GM18867 (cell line): ENCODE measurements around the gene SMARCD2.
"Not testable (repeated sequence)": the region's sequence is repeated elsewhere in the genome, so short reads cannot be mapped to it uniquely, and the experiment has no call there.

Source experiments
- ATAC-seq: cut with Tn5 transposase; IDR thresholded peaks from one replicate; pipeline ENCODE4 v1.9.1; 2021; ENCODE audit warnings: mild to moderate bottlenecking, moderate library complexity; ENCODE audit not compliant: unreplicated experiment

SMARCD2 gene

GRCh38 chr17:63842540-63843386, at the start of gene SMARCD2:
Gene SMARCD2 (minus strand): TSS chr17:63842685. CDS start chr17:63842674, 11 bp downstream.
- peak; percentile 80 for ATAC-seq

DNA sequence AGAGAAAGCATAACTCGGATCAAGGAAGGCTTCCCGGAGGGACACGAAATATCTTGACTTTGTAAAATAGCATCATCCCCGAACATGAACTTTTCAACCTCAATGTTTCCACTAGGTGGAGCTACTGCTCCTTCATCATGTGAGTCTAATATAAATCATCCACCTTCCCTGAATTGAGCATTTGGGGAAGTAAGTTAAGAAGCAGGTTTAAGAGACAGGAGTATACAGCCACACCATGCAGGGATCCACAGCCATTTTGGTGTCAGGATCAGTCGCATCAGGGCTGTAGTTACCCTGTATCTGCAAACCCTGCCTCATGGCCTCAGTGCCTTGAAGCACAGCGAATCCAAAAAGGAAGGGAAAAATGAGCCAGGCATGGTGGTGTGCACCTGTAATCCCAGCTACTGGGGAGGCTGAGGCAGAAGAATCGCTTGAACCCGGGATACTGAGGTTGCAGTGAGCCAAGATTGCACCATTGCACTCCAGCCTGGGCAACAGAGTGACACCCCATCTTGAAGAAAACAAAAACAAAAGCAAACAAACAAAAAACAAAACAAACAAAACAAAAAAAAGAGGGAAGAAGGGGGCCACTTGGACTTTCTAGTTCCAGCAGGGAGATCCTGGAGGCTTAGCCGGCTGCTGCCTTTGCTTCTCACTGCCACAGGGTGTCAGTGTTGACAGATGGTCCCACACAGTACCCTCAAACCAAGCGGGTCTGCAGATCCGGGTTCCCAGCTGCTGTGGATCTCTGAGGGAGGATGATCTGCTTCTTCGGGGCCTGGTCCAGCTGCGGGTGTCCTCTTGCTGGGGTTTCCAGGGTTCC, 46.8 kb upstream of the SMARCD2 start:
- not testable (repeated sequence) for ATAC-seq

GRCh38 chr17:63885119-63885518, 42.6 kb upstream of the SMARCD2 start:
- not testable (repeated sequence) for ATAC-seq

GRCh38 chr17:63882626-63883126, 40.2 kb upstream of the SMARCD2 start:
- not testable (repeated sequence) for ATAC-seq

GRCh38 chr17:63881935-63882601, 39.6 kb upstream of the SMARCD2 start, which contains the start of gene GH2:
Gene GH2 (minus strand): TSS chr17:63881944. CDS start chr17:63881801, 143 bp downstream.
- no peak for ATAC-seq

DNA sequence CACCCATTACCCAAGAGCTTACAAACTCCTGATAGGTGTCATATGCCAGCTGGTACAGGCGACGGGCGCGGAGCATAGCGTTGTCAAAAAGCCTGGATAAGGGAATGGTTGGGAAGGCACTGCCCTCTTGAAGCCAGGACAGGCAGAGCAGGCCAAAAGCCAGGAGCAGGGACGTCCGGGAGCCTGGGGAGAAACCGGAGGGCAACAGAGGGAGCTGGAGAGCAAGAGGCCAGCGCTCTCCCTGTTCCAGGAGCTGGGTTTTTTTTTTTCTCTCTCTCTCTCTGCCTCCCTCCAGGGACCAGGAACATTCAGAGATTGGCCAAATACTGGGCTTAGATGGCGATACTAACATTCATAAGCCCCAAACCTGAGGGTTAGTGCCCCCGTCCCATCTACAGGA, 38.9 kb upstream of the SMARCD2 start:
- ATAC-seq = not testable (repeated sequence)

GRCh38 chr17:63880706-63881105, 38.2 kb upstream of the SMARCD2 start:
- ATAC-seq = no peak

GRCh38 chr17:63878413-63878812, 35.9 kb upstream of the SMARCD2 start:
- not testable (repeated sequence) for ATAC-seq

DNA sequence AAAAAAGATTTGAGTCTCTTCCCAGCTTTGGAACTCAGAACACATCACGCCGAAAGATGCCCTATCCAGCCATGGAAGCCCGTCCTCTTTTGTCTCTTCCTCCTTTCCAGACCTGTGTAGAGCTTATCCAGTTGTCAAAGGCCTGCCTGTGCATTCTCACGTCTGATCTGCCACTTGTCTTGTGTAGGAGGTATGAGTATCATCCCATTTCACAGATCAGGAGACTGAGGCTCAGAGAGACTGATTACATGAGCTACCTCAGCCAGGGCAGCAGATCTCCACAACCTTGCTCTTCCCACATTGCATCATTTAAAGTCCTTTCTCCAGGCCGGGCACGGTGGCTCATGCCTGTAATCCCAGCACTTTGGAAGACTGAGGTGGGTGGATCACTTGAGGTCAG, 32.2 kb upstream of the SMARCD2 start:
- not testable (repeated sequence) for ATAC-seq

- not testable (repeated sequence) for ATAC-seq
Observed at GRCh38 chr17:63874061-63874626, 31.7 kb upstream of the SMARCD2 start.

DNA sequence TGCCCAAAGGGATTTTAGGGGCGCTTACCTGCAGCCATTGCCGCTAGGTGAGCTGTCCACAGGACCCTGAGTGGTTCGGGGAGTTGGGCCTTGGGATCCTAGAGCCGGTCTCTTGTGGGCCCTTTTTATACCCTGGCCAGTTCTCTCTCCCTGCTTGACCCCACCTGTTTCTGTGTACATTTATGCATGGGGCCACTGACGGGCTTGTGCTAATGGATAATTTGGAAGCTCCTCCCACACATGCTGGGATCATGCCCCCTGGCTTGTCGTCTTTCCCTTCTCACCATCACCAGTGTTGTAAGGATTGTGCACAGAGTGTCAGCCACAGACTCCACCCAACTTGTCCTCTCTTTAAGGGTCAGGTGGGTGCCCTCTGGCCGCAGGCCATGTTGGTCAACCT, 31.1 kb upstream of the SMARCD2 start, which contains the start of gene CSH2:
CSH2 (minus strand) TSS at position 101 of the 400 bp plus-strand sequence; CDS start at position 38, 63 bp downstream.
- not testable (repeated sequence) for ATAC-seq

- not testable (repeated sequence) for ATAC-seq
Observed at GRCh38 chr17:63871646-63872365, 29.3 kb upstream of the SMARCD2 start.

DNA sequence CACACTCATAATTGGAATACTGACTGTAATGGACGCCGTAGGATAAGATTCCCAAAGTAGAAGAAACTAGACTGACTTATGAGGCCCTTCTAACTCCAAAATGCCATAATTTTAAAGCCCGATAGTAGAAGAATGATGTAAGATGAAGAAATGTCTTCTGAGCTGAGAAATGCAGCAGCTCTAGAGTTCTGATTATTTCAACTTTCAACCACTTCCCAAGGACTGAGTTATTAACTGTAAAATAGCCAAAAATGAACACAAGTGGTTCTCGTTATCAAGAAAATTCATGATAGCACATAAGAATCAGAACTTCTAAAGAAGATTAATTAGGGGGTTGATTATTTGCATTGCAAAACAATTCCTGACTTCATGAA, 27.8 kb upstream of the SMARCD2 start:
- not testable (repeated sequence) for ATAC-seq

DNA sequence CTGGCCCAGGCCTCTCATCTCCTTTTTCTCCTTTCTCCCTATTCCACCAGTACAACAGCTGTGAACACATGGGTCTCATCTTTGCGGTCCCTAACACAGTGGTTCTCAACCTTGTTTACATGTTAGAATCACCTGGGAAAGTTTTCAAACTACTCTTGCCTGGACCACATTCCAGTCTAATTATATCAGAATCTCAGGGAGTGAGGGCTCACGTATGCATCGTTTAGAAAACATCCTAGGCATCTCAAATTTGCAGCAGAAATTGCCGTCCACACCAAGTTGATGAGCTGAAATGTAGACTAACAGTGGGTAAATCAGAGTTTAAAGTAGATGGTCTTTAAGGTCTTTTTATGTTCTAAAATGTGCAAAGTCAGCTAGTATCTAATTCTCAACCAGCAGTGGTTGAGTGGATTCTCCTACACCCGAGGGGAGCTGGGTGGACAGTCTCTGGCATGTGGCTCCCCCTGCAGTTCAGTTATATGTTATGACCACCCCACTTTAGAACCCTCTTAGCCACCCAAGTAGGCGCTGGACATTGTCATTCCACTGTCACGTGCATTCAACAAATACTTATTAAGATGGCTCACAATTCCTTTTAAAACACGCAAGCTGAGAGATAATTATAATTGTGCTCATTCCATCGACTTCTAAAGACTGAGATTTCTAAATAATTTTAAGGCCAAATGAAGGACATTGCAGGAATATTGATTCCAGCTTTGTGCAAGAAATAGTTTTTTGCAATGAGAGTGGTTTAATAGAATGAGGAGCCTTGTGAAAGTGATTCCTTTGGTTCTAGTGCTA, 27.2 kb upstream of the SMARCD2 start:
- not testable (repeated sequence) for ATAC-seq

DNA sequence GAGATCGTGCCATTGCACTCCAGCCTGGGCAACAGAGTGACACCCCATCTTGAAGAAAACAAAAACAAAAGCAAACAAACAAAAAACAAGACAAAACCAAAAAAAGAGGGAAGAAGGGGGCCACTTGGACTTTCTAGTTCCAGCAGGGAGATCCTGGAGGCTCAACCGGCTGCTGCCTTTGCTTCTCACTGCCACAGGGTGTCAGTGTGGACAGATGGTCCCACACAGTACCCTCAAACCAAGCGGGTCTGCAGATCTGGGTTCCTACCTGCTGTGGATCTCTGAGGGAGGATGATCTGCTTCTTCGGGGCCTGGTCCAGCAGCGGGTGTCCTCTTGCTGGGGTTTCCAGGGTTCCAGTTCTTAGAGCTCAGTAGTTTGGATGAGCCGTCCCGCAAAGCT, 24.1 kb upstream of the SMARCD2 start:
- not testable (repeated sequence) for ATAC-seq

- ATAC-seq = no peak
Observed at GRCh38 chr17:63859257-63859656, 16.8 kb upstream of the SMARCD2 start.

DNA sequence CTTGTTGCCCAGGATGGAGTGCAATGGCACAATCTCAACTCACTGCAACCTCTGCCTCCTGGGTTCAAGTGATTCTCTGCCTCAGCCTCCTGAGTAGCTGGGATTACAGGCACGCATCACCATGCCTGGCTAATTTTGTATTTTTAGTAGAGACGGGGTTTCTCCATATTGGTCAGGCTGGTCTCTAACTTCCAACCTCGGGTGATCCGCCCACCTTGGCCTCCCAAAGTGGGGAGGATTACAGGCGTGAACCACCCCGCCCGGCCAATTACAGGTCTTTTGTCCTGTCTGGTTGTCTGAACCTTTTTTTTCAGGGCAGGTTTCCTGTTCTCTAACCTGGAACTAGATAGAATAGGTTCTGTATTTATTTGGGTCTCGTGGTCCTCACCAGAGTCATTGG, 13.9 kb upstream of the SMARCD2 start:
- ATAC-seq = not testable (repeated sequence)

DNA sequence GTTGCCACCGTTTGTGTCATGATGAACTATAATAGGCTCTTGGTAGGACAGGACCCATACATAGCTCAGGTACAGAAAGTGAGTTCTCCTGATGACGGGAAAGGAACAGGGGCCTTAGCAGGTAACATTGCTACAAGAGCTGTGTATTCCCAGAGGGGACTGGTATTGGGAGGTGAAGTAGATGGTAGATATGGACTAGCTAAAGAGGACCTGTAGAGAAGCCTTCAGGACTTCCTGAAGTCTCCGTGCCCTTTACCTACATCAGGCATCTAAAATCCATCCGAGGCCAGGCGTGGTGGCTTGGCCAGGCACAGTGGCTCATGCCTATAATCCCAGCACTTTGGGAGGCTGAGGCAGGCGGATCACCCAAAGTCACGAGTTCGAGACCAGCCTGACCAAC, 12.7 kb upstream of the SMARCD2 start:
- no peak for ATAC-seq

GRCh38 chr17:63854709-63855108, 12.2 kb upstream of the SMARCD2 start:
- ATAC-seq = no peak
